Panc1 (cell line): ENCODE data around the gene ADIG.
A peak's percentile ranks its signal among the peaks of the same experiment; 100 is the strongest.

ENCODE experiments used
- SIN3A ChIP-seq: IDR thresholded peaks from 2 replicates; pipeline ENCODE4 v1.6.1; 2012; ENCODE audit warnings: low read depth, mild to moderate bottlenecking, low read length, moderate library complexity, borderline replicate concordance; ENCODE audit not compliant: insufficient read depth
- TF ChIP-seq, protein P1 (sequence below): fragments of 450-650 bp; IDR thresholded peaks from 2 replicates; pipeline ENCODE4 v1.5.1; 2017; ENCODE audit warnings: mild to moderate bottlenecking
- TF ChIP-seq, protein P2 (sequence below), 2 experiments: IDR thresholded peaks; 2 replicates each; pipeline ENCODE4 v1.6.1; 2011 to 2012; ENCODE audit warnings: low read depth in 2 of 2, control low read depth in 1 of 2, low read length in 1 of 2, mild to moderate bottlenecking in 1 of 2, moderate library complexity in 1 of 2; ENCODE audit not compliant: insufficient read depth in 1 of 2

DNA sequence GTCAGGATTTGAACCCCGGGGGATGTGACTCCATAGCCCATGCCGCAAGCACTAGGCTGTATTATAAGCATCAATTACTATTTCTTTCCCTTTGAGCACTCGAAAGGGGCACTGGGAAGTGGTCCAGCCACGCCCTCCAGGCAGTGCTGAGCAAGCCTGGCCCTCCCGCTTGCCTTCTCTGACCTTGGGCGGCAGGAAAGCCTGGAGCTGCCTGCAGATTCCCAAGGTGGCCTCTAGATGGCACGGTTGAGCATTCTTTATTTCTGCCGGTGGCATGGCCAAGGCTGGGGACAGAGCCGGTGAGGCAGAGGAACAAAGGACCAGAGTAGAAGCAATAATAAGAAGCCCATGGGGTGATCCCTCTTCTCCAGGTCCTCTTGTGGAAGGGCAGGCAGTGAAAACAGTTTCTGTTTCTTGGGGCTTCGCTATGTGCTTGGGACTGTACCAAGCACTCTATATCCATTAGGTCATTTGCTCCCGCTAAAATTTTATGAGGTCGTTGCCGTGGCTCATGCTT lies 52.6 kb downstream of the ADIG start:
- TF ChIP-seq, protein P1, sequence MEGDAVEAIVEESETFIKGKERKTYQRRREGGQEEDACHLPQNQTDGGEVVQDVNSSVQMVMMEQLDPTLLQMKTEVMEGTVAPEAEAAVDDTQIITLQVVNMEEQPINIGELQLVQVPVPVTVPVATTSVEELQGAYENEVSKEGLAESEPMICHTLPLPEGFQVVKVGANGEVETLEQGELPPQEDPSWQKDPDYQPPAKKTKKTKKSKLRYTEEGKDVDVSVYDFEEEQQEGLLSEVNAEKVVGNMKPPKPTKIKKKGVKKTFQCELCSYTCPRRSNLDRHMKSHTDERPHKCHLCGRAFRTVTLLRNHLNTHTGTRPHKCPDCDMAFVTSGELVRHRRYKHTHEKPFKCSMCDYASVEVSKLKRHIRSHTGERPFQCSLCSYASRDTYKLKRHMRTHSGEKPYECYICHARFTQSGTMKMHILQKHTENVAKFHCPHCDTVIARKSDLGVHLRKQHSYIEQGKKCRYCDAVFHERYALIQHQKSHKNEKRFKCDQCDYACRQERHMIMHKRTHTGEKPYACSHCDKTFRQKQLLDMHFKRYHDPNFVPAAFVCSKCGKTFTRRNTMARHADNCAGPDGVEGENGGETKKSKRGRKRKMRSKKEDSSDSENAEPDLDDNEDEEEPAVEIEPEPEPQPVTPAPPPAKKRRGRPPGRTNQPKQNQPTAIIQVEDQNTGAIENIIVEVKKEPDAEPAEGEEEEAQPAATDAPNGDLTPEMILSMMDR, result peak; percentile 96
- TF ChIP-seq, protein P2, sequence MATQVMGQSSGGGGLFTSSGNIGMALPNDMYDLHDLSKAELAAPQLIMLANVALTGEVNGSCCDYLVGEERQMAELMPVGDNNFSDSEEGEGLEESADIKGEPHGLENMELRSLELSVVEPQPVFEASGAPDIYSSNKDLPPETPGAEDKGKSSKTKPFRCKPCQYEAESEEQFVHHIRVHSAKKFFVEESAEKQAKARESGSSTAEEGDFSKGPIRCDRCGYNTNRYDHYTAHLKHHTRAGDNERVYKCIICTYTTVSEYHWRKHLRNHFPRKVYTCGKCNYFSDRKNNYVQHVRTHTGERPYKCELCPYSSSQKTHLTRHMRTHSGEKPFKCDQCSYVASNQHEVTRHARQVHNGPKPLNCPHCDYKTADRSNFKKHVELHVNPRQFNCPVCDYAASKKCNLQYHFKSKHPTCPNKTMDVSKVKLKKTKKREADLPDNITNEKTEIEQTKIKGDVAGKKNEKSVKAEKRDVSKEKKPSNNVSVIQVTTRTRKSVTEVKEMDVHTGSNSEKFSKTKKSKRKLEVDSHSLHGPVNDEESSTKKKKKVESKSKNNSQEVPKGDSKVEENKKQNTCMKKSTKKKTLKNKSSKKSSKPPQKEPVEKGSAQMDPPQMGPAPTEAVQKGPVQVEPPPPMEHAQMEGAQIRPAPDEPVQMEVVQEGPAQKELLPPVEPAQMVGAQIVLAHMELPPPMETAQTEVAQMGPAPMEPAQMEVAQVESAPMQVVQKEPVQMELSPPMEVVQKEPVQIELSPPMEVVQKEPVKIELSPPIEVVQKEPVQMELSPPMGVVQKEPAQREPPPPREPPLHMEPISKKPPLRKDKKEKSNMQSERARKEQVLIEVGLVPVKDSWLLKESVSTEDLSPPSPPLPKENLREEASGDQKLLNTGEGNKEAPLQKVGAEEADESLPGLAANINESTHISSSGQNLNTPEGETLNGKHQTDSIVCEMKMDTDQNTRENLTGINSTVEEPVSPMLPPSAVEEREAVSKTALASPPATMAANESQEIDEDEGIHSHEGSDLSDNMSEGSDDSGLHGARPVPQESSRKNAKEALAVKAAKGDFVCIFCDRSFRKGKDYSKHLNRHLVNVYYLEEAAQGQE (IDR thresholded peaks at IDR 0.05; ENCODE audit: insufficient read depth in 1 of 2, low read depth in 2 of 2, low read length in 1 of 2), result no peak
- TF ChIP-seq SIN3A, result no peak
